GM18870 (cell line): ENCODE data around the gene NOS3.

Experiments
- ATAC-seq: cut with Tn5 transposase; IDR thresholded peaks from one replicate; pipeline ENCODE4 v1.9.1; 2021; ENCODE audit warnings: moderate library complexity; ENCODE audit not compliant: unreplicated experiment

Gene NOS3

DNA sequence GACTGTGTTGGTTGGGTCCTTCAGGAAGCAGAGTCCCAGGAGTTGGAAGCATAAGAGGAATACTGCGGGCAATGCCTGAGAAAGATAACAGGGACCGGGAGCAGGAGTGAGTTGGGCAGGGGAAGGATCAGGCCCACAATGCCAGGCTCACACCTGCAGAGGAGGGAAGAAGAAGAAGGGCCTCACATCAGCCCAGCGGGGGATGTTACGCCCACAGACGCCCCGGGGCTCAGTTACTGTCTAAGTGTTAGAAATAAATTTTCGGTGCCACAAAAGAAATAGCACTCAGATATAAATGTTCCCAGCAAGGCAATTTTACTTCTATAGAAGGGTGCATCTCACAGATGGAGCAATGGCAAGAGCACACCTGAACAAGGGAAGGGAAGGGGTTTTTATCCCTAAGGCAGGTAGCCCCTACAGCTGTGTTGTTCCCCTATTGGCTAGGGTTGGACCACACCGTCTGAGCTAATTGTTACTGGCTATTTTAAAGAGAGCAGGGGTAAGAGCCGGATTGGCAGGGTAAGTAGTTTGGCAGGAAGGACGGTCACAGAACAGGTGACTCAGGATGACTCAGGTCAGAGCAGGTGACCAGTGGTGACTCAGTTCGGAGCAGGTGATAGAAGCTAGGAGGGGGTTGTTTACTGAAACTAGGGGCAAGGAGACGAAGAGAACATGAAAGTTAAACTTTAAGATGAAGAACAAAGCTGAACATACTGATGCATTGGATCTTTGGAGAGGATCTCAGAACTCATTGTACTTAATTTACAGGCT lies at the start of gene NOS3:
NOS3 (plus strand) TSS at position 602 of the 771 bp plus-strand sequence. CDS start 2,787 bp downstream, outside the sequence.
- ATAC-seq, result no peak

DNA sequence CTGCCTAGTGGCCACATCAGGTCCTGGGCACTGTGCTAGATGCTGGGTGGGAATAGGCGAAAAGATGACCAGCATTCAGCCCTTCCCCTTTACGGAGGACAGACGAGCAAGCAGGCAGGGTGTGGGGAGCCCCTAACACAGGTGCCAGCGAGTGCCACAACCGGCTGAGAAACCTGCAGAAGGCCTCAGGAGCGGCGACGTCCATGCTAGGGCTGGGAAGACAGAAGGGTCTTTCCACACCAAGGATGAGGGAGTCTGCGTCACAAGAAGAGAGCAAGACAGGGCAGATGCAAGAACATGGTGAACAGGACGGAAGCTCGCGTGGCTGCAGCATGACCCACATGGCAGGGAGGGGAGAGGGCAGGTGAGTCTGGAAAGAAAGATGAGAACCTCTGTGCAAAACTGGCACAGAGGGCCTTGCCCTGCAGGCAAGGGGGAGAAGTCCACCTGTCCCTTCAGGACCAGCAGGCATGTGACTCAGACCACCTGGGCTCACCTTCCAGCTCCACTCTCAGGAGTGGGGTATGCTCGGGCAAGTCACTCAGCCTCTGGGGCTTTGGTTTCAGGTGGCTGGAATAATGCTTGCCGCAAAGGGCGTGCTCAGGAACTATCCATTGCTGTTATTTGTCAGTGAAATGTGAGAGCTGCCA lies 49.3 kb upstream of the NOS3 start:
- no peak for ATAC-seq

DNA sequence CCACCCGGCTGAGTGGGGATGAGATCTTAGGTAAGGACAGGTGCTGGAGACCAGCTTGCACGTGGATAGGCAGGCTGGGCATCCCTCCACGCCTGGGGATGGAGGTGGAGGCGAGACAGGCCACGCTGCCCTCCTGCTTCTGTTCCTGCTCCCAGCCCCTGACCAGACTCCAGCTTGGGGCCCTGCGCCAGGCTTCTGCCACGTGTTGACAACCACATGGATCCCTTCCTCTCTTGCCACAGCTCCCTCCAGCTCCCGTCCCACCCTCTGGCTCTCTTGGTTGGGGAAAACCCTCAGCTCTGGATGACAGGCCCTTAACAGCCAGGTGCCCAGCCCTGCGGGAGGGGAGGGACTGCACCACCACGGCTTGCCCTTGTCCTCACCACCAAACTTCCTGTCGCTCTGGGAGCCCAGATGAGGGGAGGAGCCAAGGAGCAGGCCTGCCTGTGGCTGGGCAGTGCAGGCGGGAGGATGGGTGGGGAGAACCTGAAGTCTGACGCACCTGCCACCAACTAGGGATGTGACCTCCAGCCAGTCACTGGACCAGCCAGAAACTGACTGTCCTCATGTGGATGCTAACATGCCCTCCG lies 48.7 kb upstream of the NOS3 start:
- ATAC-seq, result no peak

DNA sequence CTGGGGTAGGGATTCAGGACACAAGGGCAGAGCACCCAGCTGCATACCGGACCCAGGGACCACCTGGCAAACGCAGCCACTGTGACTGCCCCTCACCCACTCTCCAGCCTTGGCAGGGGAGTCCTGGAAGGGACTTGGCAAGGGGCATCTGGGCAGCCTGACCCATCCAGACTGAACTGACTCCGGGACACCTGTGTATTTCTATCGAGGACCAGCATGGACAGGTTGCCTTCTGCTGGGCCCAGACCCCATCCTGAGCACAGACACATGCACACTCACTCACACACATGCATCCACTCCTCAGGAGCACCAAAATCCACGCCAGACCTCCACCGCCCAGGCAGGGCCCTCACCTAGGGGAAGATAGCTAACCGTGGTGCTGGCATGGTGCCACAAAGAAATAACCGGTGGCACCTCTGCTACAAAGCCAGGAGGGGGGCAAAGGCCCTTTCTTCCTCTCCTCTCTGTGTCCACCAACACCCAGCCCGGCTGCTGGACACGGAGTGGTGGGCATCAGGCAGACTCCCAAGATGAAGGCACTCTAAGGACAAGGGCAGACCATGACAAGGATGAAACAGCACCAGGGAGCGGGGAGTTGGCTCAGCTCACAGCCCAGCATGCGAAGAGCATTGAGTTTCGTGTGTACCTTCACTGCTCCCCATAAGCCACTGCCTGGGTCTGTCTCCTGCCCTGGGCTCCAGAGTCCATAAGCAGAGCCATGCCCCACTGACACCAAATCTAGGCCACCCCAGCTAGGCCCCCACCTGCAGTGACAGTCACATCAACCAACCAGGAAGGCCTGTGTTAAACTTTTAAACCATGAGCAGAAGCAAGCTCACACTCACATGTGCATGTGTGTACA lies 48.0 kb upstream of the NOS3 start:
- ATAC-seq, result no peak

DNA sequence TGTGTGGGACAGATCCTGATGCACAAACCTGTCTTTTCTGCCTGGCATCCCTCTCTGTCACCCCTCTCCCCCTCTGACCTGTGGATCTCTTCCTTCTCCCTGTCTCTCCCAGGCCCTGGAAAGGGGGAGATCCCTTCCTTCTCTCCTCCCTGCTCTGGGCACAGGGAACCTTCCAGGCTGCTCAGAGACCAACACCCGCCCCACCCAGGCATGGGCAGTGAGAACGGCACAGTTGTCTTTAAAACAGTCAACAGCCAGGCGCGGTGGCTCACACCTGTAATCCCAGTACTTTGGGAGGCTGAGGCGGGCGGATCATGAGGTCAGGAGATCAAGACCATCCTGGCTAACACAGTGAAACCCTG lies 47.4 kb upstream of the NOS3 start:
- no peak for ATAC-seq

DNA sequence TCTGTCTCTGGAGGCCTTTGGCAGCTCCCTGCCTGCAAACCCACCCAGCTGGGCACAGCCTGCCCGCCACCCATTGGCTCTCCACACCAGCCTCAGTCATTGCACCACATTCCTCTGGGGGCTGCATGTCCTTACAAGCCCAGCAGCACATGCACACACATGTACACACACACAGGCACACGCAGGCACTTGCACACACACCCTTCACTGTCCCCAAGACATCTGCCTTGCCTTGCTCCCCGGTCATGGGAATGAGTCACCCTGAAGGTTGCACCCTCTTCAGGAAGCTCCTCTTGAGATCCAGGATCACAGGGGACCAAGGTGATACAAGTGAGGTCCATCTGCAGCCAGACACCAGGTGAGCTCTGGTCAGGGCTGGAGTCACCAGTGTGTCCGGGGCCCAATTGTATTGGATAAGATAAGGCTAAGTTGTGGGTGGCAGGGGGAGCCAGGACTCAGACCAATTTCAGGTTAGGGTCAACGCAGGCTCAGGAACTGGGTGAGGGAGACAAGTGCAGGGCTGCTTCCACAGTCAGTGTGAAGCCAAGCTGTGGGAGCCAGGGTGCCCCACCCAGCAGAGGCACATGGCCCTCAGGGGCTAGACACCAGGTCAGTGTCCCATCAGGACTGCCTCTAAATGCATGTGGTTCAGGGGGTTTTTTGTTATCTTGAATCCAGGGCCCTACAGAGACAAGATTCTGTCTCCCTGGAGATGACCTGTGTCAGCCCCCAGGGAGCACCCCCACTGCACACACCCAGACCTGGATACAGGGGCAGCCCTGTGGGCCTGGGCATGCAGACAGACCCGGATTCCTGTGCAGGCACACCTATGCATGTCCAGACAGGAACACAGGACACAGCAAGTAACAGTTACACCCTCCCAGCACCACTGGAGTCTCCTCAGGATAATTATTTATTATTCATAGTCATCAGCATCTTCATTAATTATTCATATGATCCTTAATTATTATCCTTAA lies 46.5 kb upstream of the NOS3 start:
- no peak for ATAC-seq

DNA sequence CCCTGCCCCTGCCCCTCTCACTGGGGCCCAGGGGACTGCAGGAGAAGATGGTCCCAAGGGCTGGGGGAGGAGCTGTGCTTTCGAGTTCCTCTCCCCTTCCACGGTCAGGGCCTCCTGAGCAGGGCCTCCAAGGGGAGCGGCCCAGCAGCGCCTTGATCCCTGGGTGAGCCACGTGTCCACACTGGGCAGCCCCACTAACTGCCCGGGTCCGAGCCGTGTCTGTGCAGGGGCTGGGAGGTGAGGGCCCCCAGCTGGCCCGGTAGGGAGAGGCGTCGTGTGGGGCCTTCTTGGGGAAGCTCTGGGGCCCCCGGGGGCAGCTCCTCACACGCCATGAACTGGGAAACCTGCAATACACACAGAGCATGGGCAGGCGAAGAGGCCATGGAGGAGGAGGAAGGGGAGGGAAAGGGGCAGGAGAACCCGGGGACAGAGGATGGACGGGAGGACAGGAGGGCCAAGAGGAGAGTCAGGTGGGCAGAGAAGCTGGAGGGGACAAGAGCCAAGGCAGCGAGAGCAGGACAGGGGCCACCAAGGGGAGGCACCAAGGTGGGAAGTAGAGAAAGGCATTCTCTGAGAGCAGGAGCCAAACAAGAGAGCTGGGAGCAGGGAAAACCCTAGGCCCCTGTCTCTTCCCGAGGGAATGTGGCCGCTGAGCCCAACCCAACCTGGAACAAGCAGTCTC lies 45.5 kb upstream of the NOS3 start:
- no peak for ATAC-seq

DNA sequence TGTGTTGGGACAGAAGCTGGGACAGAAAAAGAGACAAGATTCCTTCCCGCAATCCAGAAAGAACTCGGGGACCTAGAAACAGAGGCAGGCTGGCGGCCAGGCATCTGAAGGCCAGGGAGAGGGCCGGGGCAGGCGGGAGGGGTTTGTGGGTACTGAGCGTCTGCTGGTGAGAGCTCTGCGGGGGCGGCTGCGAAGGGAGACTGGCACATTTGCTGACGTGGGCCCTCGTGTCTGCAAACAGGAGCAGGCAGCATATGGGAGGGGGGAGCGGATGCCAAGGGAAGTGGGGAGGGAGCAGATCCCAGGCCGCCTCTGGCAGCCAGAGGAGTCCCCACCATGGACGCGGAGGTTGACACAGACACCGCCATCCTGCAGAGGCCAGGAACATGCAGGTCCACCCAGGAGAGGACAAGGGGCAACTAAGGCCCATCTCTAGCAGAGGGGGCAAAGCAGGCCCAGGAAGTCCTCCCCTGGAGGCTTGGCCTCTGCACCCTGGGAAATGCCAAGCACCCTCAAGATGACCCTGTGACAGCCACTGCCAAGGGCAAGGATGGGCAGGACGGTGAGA lies 44.9 kb upstream of the NOS3 start:
- ATAC-seq, result no peak

DNA sequence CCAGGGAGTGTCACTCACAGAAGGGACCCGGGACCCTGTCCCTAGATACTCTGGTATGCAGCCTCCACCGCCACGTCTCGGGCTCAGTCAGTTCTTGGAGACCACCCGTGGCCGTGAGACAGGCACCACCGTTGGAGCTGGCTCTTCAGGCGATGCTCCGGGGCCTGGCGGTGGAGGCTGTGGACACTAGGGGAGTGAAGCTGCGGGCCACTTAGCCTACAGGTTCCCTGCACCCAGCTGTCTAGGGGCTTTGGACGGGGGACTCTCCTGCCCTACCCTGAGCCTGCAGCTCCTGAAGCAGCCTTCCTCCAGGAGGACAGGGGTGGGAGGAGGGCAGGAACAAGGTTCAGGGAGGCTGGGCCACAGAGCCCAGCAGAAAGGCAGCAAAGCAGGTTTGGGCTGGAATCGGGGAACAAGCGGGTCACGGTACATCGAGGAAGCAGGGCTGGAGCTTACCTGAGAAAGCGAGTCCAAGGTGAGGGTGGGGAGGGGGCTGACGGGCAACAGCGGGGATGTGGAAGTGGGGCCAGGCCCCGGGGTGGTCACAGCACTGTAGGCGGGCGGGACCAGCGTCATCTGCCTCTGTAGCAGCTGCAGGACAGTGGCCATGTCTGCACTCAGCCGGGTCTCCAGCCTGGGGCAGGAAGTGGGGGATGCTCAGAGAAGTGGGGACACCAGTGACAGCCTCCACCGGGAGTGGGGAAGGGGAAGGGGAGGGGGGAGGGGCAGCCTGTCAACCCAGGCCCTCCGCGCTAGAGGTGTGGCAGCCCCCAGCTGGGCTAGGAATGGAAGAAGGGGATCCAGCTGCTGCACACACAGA lies 44.2 kb upstream of the NOS3 start:
- ATAC-seq, result no peak

DNA sequence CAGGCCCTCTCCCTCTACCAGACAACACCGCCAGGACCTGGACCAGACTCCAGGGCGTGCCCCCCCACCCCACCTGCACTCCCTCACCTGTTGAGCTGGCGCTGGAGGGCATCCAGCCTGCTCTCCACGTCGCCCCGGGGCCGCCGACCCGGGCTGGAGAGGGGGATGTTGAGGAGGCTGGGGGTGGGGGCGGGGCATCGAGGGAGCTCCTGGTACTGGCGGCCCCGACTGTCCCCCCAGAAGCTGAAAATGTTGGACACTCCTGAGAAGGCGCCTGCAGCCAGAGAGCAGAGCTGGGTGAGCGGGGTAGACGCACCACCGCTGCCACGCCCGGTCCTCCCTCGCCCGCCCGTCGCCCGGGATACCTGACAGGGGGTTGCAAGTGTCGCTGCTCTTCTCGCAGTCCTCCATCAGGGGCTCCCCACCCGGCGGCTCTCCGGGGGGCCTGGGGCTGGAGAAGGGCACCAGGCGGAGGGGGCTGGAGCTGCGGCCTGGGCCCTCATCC lies 43.5 kb upstream of the NOS3 start:
- ATAC-seq, result no peak

DNA sequence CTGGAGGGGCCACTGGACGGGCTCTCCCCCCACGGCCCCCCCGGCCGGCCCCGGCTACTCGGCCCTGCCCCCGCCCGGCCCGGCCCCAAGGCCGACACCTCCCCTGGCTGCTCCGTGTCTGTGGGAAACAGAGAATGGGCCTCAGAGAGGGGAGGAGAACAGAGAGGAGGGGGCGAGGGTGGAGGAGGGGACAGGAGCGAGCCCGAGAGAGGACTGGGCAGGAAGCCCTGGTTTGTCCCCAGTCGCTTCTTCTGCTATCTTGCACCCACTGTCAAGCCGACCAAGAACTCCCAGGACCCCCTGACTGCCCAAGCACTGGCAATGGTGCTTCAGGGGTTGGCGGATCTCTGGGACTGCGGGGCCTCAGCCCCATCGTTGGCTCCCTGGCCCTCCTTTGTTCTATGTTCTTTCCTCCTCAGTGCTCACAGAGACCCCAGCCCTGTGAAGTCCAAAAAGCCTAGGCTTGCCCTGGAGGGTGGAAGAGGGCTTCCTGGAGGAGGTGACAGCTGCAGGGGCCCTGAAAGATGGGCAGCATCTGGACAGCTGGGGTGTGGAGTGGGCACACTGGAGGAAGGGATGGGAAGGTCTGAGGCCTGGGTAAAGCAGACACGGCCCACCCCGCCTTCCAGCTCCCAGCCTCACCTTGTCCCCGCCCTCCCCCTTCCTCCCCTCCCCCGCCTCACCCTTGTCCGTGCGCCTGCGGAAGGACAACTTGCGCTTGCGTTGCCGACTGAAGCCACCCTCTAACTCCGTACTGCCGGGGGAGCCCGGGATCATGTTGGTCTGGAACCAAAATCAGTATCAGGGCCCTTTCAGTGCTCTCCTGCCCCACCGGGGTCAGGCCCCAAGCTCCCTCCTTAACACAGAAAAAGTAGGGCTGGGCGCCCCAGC lies 42.8 kb upstream of the NOS3 start:
- no peak for ATAC-seq

DNA sequence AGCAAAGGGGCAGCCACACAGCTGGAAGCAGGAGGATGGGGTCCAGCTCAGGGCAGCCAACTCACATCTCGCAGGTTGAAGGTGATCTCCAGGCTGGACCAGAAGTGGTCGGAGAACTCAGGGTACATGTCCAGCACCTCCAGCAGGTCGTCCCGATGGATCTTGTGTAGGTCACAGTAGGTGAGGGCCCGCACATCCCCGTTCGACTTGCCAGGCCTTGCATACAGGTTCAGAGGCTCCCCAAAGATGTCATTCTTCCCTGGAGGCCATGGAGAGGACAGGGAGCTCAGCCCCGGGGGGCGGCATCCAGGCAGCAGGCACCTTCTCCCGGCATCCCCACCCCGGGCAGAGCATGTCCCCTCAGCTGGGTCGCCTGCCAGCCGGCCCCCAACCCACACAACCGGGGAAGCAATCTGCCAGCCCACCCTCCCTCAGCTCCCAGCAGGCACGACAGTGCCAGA lies 42.0 kb upstream of the NOS3 start:
- no peak for ATAC-seq

DNA sequence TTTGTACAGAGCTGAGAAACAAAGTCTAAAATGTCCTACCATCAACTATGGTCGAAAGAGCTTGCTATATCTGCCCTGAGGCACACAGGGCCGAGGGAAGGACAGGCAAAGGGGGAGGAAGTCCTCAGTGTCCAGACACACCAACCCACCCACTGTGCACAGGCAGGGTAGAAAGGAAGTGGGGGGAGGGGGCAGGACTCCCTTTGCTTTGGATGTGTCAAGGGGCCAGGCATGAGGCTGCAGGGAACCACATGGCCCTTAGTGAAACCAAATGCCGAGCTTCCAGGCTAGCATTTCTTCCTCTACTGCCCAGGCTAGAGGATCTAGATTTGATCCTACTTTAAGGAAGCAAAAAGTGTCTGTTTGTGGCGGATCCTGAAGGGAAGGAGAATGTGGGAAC lies 41.3 kb upstream of the NOS3 start:
- ATAC-seq, result no peak

DNA sequence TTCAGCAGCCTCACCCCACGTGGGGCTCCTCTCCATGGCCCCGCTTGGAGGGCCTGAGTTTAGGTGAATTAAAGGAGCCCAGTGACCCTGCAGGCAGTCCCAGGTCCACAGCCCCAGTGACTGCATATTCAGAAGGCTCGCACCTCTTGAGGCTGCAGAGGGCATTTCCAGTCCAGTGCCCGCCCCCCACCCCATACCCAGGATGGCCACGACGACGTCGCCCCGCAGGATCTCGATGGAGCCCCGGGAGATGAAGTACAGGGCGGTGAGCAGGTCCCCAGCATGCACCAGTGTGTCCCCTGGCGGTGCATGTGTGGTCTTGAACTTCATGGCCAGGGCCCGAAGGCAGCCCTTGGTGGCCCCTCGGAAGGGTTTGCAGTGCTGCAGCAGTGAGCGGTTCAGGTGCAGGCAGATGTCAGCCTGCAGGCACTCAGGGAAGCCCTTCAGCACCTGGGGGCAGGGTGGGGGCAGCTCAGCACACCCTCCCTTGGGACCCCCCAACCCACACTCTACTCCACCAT lies 40.8 kb upstream of the NOS3 start:
- no peak for ATAC-seq

DNA sequence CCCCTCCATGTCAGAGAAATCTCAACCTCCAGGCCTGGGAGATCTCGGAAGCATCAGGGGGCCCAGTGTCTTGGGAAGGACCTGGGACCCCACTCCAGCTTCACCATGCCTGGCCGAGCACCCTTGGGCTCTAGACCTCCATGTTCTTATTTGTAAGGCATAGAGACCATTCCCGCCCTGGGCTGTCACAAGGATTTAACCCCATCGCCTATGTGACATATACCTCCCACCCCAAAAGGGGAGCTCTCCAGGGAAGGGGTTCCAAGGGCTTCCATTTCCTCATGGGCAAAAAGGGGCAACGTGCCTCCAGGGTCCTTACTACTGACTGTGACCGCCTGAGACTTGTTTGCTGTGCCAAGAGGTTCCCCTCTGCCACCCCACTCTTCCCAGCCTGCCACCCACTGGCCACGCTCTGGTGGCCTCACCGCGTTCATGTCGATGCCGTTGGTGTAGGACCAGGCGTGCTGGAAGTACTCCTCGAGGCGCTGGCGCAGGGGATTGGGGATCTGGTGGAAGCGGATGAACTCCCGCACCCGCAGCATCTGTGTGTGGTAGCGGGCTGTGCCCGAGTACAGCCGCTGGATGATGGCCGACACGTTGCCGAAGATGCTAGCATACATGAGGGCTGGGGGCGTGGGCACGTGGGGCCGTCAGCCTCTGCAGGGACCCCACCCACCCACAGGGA lies 40.2 kb upstream of the NOS3 start:
- ATAC-seq, result no peak

DNA sequence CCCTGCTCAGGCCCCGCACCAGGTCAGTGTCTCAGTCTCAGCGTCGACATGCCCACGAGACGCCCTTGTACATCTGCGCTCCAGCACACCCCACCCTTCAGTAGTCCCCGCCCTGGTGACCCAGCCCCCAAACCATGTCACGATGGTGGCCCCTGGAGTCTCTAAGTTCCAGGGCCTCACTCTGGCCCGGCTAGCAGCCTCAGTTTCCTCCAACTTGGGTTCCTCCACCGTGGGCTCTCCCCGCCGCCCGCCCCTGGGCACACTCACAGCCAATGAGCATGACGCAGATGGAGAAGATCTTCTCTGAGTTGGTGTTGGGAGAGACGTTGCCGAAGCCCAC lies 39.7 kb upstream of the NOS3 start:
- no peak for ATAC-seq

DNA sequence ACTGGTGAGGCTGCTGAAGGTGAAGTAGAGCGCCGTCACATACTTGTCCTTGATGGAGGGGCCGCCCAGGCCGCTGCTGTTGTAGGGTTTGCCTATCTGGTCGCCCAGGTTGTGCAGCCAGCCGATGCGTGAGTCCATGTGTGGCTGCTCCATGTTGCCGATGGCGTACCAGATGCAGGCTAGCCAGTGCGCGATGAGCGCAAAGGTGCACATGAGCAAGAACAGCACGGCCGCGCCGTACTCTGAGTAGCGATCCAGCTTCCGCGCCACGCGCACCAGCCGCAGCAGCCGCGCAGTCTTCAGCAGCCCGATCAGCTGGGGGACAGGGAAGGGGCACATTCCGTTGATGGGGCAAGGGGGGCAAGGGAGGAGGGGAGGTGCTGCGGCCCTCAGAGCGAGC lies 39.3 kb upstream of the NOS3 start:
- ATAC-seq, result no peak
